Measurements from ENCODE around the gene CACNA1D. TPM values are rescaled to one million over a fixed set of nuclear protein-coding genes. Genes with fewer than 3 reads are reported as not detected.

Gene CACNA1D
- total and polyA plus RNA-seq, 2 experiments from 2014 or later, result 41.0 to 159 TPM

DNA sequence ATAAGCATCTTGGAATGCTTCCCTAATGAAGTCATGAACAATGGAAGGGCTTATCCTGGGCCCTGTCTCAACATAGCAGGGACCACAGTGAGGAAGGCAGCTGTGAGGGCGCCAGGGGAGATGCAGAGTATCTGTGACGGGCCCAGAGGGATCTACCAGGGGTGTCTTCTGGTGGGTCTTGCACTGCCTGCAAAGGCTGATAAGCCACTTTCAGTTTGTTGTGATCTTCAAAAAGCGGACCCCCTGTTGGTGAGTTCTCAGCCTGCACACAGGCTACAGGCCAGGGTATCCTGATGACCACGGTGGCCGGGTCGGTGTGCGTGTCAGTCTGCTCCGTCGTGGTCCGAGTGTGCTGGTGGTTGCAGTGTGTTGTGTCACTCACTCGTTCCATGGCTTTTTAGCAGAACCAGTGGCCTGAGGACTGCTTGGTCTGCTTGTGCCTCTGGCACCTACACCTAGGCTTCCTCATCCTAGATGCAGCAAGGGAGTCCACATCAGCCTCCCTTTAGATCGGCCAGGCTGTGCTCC lies 305.0 kb downstream of the CACNA1D start:
- no peaks in the 10 kb centered on the region for H3K9me3 ChIP-seq (ENCODE audit: low read depth)
- DNase-seq (ENCODE audit: low read depth in 1 of 2, low spot score in 1 of 2), result no peak
- H3K27me3 ChIP-seq, result no peaks in the 10 kb centered on the region
- no peak overlapping the region for H3K4me3 ChIP-seq
- no peak overlapping the region for H3K27ac ChIP-seq
- H3K36me3 ChIP-seq, result peaks cover 14% of the 10 kb centered on the region
- TF ChIP-seq, protein P1, sequence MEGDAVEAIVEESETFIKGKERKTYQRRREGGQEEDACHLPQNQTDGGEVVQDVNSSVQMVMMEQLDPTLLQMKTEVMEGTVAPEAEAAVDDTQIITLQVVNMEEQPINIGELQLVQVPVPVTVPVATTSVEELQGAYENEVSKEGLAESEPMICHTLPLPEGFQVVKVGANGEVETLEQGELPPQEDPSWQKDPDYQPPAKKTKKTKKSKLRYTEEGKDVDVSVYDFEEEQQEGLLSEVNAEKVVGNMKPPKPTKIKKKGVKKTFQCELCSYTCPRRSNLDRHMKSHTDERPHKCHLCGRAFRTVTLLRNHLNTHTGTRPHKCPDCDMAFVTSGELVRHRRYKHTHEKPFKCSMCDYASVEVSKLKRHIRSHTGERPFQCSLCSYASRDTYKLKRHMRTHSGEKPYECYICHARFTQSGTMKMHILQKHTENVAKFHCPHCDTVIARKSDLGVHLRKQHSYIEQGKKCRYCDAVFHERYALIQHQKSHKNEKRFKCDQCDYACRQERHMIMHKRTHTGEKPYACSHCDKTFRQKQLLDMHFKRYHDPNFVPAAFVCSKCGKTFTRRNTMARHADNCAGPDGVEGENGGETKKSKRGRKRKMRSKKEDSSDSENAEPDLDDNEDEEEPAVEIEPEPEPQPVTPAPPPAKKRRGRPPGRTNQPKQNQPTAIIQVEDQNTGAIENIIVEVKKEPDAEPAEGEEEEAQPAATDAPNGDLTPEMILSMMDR (IDR thresholded peaks at IDR 0.05; ENCODE audit: low read depth, low read length), result no peak
- peaks cover 10% of the 10 kb centered on the region for H3K4me1 ChIP-seq (ENCODE audit: low read depth)

DNA sequence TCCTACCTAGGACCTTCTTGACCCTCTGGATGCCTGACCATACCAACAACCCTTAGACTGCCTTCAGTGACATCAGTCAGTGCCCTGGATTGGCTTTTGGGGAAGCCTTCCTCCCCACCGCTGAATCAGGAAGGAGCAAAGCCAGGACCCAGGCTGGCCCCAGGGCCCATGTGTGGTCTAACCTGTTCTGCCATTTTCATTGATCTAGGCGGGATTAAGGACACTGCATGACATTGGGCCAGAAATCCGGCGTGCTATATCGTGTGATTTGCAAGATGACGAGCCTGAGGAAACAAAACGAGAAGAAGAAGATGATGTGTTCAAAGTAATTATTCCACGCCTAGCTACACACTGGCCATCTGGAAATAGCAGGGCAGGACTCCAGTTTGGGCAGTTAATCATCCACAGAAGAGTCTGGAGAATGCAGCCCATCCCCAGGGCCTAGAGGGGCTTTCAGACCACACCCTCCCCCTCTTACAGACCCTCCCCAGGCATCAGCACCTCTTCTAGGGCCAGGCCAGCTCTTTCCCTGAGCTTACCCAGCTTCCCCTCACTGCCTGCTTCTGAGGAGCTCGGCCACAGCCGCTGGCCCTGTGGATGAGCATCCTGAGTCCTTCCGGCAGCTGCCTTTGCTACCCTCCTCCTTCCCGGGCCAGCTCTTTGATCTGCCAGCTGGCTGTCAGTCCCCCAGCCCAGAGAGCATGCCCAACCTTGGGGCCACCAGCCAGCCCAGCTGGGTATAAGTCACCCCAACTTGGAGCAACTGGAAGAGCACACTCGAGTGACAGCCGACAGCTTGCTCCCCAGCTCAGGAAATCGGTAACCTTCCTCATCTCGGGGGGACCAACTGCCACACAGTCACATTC lies 305.9 kb downstream of the CACNA1D start:
- no peak overlapping the region for H3K27ac ChIP-seq
- peaks cover 12% of the 10 kb centered on the region for H3K4me1 ChIP-seq (ENCODE audit: low read depth)
- TF ChIP-seq, protein P1 (IDR thresholded peaks at IDR 0.05; ENCODE audit: low read depth, low read length), result no peak

DNA sequence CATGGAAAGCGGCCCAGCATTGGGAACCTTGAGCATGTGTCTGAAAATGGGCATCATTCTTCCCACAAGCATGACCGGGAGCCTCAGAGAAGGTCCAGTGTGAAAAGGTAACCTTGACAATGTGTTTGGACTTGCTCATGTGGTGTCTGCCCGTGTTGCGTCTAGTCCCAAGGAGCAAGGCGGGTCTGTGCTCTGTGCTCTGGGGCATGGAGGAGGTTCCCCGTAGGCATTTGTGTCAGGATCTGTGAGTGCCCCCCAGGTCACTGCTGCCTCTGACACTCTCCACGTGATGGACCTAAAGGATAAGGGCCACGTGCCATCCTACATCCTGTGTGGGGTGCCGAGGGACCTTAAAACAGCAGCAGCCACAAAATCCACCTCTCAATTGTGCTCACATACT lies 306.9 kb downstream of the CACNA1D start:
- no peak overlapping the region for H3K27ac ChIP-seq
- TF ChIP-seq, protein P1 (IDR thresholded peaks at IDR 0.05; ENCODE audit: low read depth, low read length), result no peak
- H3K9me3 ChIP-seq (ENCODE audit: low read depth), result no peaks in the 10 kb centered on the region
- H3K27me3 ChIP-seq, result no peaks in the 10 kb centered on the region
- peaks cover 14% of the 10 kb centered on the region for H3K36me3 ChIP-seq
- H3K4me1 ChIP-seq (ENCODE audit: low read depth), result peaks cover 9% of the 10 kb centered on the region
- no peak for DNase-seq (ENCODE audit: low read depth in 1 of 2, low spot score in 1 of 2)
- H3K4me3 ChIP-seq, result no peak overlapping the region

More for the DNA sequence above, 305.9 kb downstream of the CACNA1D start:
- Histone ChIP-seq H3K27me3 (no peaks in the 10 kb centered on the region), H3K4me3 (no peak overlapping the region), H3K9me3 (ENCODE audit: low read depth) (no peaks in the 10 kb centered on the region), H3K36me3 (peaks cover 14% of the 10 kb centered on the region)
- no peak for DNase-seq (ENCODE audit: low read depth in 1 of 2, low spot score in 1 of 2)

DNA sequence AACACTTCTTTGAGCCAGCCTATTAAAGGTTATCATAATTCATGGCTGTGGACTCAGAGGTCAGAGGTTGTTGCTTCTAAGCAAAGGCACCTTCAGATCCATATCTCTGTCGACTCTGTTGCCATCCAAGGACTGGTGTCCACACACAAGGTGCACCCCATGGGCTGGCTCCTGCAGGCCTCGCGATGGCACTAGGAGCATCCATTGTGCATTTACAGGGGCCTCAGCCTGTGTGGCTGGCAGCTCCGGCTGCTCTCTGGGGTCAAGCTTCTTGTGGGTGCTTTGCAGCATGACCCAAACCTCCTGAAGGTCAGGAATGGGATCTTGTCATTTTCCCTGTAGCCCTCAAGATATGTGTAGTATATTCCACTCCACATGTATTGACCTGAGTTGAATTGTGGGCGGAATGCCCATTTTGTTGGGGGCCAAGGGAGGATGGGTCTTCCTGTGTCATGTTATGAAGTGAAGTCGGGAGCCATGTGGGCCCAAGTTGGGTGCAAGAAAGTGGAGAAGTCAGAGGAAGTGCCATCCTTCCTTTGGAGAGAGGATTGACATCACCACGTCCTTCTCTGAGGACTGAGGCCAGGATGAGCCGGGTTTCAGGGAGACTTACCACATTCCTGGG lies 308.0 kb downstream of the CACNA1D start:
- H3K9me3 ChIP-seq (ENCODE audit: low read depth), result no peaks in the 10 kb centered on the region
- no peak for DNase-seq (ENCODE audit: low read depth in 1 of 2, low spot score in 1 of 2)
- H3K4me1 ChIP-seq (ENCODE audit: low read depth), result peaks cover 16% of the 10 kb centered on the region
- no peak overlapping the region for H3K4me3 ChIP-seq
- H3K36me3 ChIP-seq, result peaks cover 14% of the 10 kb centered on the region
- TF ChIP-seq, protein P1 (IDR thresholded peaks at IDR 0.05; ENCODE audit: low read depth, low read length), result no peak
- no peaks in the 10 kb centered on the region for H3K27me3 ChIP-seq
- H3K27ac ChIP-seq, result no peak overlapping the region

DNA sequence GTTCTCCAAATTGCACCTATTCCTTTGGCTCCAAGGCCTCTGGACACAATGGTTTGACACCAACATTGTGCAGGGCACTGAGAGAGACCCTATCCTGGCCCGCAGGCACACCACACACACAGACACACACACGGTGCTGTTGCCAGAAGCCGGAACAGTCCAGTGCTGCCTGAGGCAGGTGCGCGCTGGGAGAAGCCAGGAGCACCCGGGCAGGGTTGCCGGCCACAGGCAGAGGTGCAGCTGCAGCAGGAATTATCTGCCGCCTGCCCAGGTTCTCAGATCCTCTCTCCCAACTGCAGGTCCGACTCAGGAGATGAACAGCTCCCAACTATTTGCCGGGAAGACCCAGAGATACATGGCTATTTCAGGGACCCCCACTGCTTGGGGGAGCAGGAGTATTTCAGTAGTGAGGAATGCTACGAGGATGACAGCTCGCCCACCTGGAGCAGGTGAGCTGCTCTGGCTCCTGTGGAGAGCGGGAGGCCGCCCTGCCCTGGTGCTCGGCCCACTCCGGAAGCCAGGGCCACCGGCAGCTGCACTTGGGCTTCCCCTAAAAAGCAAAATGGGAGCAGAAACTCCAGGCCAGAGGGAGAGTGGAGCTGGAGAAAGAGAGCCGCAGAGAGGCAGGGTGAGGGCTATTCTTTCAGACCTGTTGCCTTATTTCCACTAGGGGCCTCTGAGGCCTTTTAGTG lies 308.9 kb downstream of the CACNA1D start:
- Histone ChIP-seq H3K4me3 (no peak overlapping the region), H3K27me3 (no peaks in the 10 kb centered on the region), H3K4me1 (ENCODE audit: low read depth) (peaks cover 22% of the 10 kb centered on the region), H3K36me3 (peaks cover 14% of the 10 kb centered on the region), H3K9me3 (ENCODE audit: low read depth) (no peaks in the 10 kb centered on the region), H3K27ac (no peak overlapping the region)
- no peak for DNase-seq (ENCODE audit: low read depth in 1 of 2, low spot score in 1 of 2)
- TF ChIP-seq, protein P1 (IDR thresholded peaks at IDR 0.05; ENCODE audit: low read depth, low read length), result no peak
